ENCODE results near the gene BAIAP2.

- TF ChIP-seq CTCF (IDR thresholded peaks at IDR 0.05) (no peak), POLR2A (IDR thresholded peaks at IDR 0.05) (no peak)
Observed at GRCh38 chr17:81163051-81163695, 128.2 kb downstream of the BAIAP2 start.
